ENCODE data around the gene KCNK4.
A peak's percentile ranks its signal among the peaks of the same experiment; 100 is the strongest.

KCNK4 gene

GRCh38 chr11:64331569-64332371 is 40.7 kb downstream of the KCNK4 start:
- H3K27ac ChIP-seq (ENCODE audit: low read length): no peak overlapping the region
- no peak overlapping the region for H3K9ac ChIP-seq (ENCODE audit: low read length)
- no peak overlapping the region for H3K4me3 ChIP-seq (ENCODE audit: low read length)

GRCh38 chr11:64333556-64333955 is 42.5 kb downstream of the KCNK4 start:
- no peak overlapping the region for H3K9ac ChIP-seq (ENCODE audit: low read length)
- H3K4me3 ChIP-seq (ENCODE audit: low read length): no peak overlapping the region
- H3K36me3 ChIP-seq (ENCODE audit: control insufficient read depth, low read depth, low read length): no peaks in the 10 kb centered on the region
- no peaks in the 10 kb centered on the region for H3K9me3 ChIP-seq (ENCODE audit: control insufficient read depth, low read depth, low read length)
- H3K27me3 ChIP-seq (ENCODE audit: control insufficient read depth, insufficient read depth, low read length): no peaks in the 10 kb centered on the region
- no peak overlapping the region for H3K27ac ChIP-seq (ENCODE audit: low read length)
- H3K4me1 ChIP-seq (ENCODE audit: control insufficient read depth, low read depth, low read length): no peaks in the 10 kb centered on the region

More at GRCh38 chr11:64331569-64332371, 40.7 kb downstream of the KCNK4 start:
- Histone ChIP-seq H3K9me3 (ENCODE audit: control insufficient read depth, low read depth, low read length) (no peaks in the 10 kb centered on the region), H3K36me3 (ENCODE audit: control insufficient read depth, low read depth, low read length) (no peaks in the 10 kb centered on the region), H3K27me3 (ENCODE audit: control insufficient read depth, insufficient read depth, low read length) (no peaks in the 10 kb centered on the region), H3K4me1 (ENCODE audit: control insufficient read depth, low read depth, low read length) (no peaks in the 10 kb centered on the region)

- Histone ChIP-seq H3K27me3 (ENCODE audit: control insufficient read depth, insufficient read depth, low read length) (no peaks in the 10 kb centered on the region), H3K9me3 (ENCODE audit: control insufficient read depth, low read depth, low read length) (no peaks in the 10 kb centered on the region), H3K4me1 (ENCODE audit: control insufficient read depth, low read depth, low read length) (no peaks in the 10 kb centered on the region), H3K4me3 (ENCODE audit: low read length) (no peak overlapping the region), H3K9ac (ENCODE audit: low read length) (no peak overlapping the region), H3K36me3 (ENCODE audit: control insufficient read depth, low read depth, low read length) (no peaks in the 10 kb centered on the region), H3K27ac (ENCODE audit: low read length) (no peak overlapping the region)
Measured at GRCh38 chr11:64334764-64335735, 43.9 kb downstream of the KCNK4 start.

GRCh38 chr11:64337538-64338249 is 46.6 kb downstream of the KCNK4 start:
- H3K27me3 ChIP-seq (ENCODE audit: control insufficient read depth, insufficient read depth, low read length): peaks cover 12% of the 10 kb centered on the region
- H3K9me3 ChIP-seq (ENCODE audit: control insufficient read depth, low read depth, low read length): no peaks in the 10 kb centered on the region
- no peaks in the 10 kb centered on the region for H3K36me3 ChIP-seq (ENCODE audit: control insufficient read depth, low read depth, low read length)
- no peak overlapping the region for H3K9ac ChIP-seq (ENCODE audit: low read length)
- H3K27ac ChIP-seq (ENCODE audit: low read length): no peak overlapping the region
- H3K4me3 ChIP-seq (ENCODE audit: low read length): no peak overlapping the region
- peaks cover 12% of the 10 kb centered on the region for H3K4me1 ChIP-seq (ENCODE audit: control insufficient read depth, low read depth, low read length)

- no peak overlapping the region for H3K27ac ChIP-seq (ENCODE audit: low read length)
Measured at GRCh38 chr11:64338716-64339115, 47.6 kb downstream of the KCNK4 start.

GRCh38 chr11:64339286-64339685 is 48.2 kb downstream of the KCNK4 start:
- no peak overlapping the region for H3K9ac ChIP-seq (ENCODE audit: low read length)
- H3K9me3 ChIP-seq (ENCODE audit: control insufficient read depth, low read depth, low read length): no peaks in the 10 kb centered on the region
- H3K36me3 ChIP-seq (ENCODE audit: control insufficient read depth, low read depth, low read length): no peaks in the 10 kb centered on the region
- H3K27me3 ChIP-seq (ENCODE audit: control insufficient read depth, insufficient read depth, low read length): peaks cover 12% of the 10 kb centered on the region
- peaks cover 12% of the 10 kb centered on the region for H3K4me1 ChIP-seq (ENCODE audit: control insufficient read depth, low read depth, low read length)
- no peak overlapping the region for H3K27ac ChIP-seq (ENCODE audit: low read length)
- no peak overlapping the region for H3K4me3 ChIP-seq (ENCODE audit: low read length)

More at GRCh38 chr11:64338716-64339115, 47.6 kb downstream of the KCNK4 start:
- peaks cover 12% of the 10 kb centered on the region for H3K27me3 ChIP-seq (ENCODE audit: control insufficient read depth, insufficient read depth, low read length)
- peaks cover 12% of the 10 kb centered on the region for H3K4me1 ChIP-seq (ENCODE audit: control insufficient read depth, low read depth, low read length)
- H3K9ac ChIP-seq (ENCODE audit: low read length): no peak overlapping the region
- no peaks in the 10 kb centered on the region for H3K9me3 ChIP-seq (ENCODE audit: control insufficient read depth, low read depth, low read length)
- no peak overlapping the region for H3K4me3 ChIP-seq (ENCODE audit: low read length)
- H3K36me3 ChIP-seq (ENCODE audit: control insufficient read depth, low read depth, low read length): no peaks in the 10 kb centered on the region

DNA sequence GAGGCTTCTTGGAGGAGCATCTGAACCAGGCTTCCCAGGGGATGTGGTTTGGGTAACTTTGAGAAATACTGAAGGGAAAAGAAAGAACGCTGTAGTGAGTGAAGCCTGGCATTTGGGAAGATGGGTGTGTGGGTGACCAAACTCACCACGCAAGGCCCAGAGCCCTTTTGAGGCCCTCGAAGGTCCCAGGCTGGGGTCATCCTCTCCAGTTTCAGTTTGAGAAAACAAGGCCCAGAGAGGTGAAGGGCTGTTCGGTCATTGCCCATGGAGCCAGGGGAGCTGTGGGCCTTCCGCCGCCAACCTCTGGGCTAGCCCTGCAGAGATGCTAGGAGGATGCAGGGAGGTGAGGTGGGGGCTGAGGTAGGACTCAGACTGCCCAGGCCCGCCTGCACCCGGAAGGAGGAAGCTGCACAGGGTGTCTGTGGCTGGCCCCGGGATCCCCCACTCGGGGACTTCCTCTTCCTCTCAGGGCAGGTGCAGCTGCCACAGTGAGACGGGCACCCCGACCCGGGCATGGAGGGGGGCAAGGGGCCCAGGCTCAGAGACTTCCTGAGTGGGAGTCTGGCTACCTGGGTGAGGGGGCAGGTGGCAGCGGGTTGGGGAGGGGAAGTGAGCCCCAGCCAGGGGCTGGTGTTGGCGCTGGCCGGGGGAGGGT is 48.8 kb downstream of the KCNK4 start, which contains the start of gene CCDC88B:
Gene CCDC88B, plus strand, starts transcription at position 451 of the 655 bp plus-strand sequence. Its CDS starts 63 bp downstream, at position 514.
- H3K9ac ChIP-seq (ENCODE audit: low read length): peak within 1 kb of the TSS; percentile 17
- no peaks in the 10 kb centered on the region for H3K36me3 ChIP-seq (ENCODE audit: control insufficient read depth, low read depth, low read length)
- peaks cover 12% of the 10 kb centered on the region for H3K4me1 ChIP-seq (ENCODE audit: control insufficient read depth, low read depth, low read length)
- H3K27ac ChIP-seq (ENCODE audit: low read length): no peak within 1 kb of the TSS
- H3K9me3 ChIP-seq (ENCODE audit: control insufficient read depth, low read depth, low read length): no peaks in the 10 kb centered on the region
- H3K27me3 ChIP-seq (ENCODE audit: control insufficient read depth, insufficient read depth, low read length): peaks cover 12% of the 10 kb centered on the region
- H3K4me3 ChIP-seq (ENCODE audit: low read length): peak within 1 kb of the TSS; percentile 63

DNA sequence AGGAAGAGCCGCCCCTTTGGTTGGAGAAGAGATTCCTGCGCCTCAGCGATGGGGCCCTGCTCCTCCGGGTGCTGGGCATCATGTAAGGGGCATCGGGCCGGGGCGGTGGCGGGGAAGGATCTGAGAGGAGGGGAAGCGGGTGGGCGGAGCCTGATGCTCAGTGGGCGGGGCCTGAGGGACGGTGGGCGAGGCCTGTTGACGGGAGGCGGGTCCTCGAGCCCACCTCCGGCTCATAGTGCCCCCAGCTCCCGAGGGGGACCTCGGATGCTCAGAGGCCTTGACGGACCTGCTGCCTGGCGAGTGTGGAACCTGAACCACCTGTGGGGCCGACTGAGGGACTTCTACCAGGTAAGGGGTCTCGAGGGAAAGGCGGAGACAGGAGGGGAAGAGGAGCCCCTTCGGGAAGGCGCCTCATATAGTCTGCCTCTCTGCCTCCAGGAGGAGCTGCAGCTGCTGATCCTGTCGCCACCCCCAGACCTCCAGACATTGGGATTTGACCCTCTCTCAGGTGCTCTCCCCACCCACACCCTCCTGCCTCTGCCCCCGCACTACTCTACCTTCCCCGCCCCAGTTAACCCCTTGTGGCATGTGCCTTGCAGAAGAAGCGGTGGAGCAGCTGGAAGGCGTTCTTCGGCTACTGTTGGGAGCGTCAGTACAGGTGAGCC is 49.7 kb downstream of the KCNK4 start:
- H3K4me3 ChIP-seq (ENCODE audit: low read length): peak overlapping the region; percentile 63

GRCh38 chr11:64341429-64341828 is 50.3 kb downstream of the KCNK4 start:
- H3K27ac ChIP-seq (ENCODE audit: low read length): no peak overlapping the region
- peak overlapping the region; percentile 63 for H3K4me3 ChIP-seq (ENCODE audit: low read length)
- H3K27me3 ChIP-seq (ENCODE audit: control insufficient read depth, insufficient read depth, low read length): peaks cover 12% of the 10 kb centered on the region

More for the DNA sequence above, 49.7 kb downstream of the KCNK4 start:
- H3K27me3 ChIP-seq (ENCODE audit: control insufficient read depth, insufficient read depth, low read length): peaks cover 12% of the 10 kb centered on the region
- H3K36me3 ChIP-seq (ENCODE audit: control insufficient read depth, low read depth, low read length): no peaks in the 10 kb centered on the region
- H3K27ac ChIP-seq (ENCODE audit: low read length): no peak overlapping the region
- peaks cover 12% of the 10 kb centered on the region for H3K4me1 ChIP-seq (ENCODE audit: control insufficient read depth, low read depth, low read length)
- H3K9ac ChIP-seq (ENCODE audit: low read length): peak overlapping the region; percentile 17
- no peaks in the 10 kb centered on the region for H3K9me3 ChIP-seq (ENCODE audit: control insufficient read depth, low read depth, low read length)

More at GRCh38 chr11:64341429-64341828, 50.3 kb downstream of the KCNK4 start:
- Histone ChIP-seq H3K9me3 (ENCODE audit: control insufficient read depth, low read depth, low read length) (no peaks in the 10 kb centered on the region), H3K4me1 (ENCODE audit: control insufficient read depth, low read depth, low read length) (peaks cover 12% of the 10 kb centered on the region), H3K9ac (ENCODE audit: low read length) (no peak overlapping the region), H3K36me3 (ENCODE audit: control insufficient read depth, low read depth, low read length) (no peaks in the 10 kb centered on the region)
